ENCODE results near the gene EFCAB14.

GRCh38 chr1:46637444-46638083, 81.3 kb downstream of the EFCAB14 start:
- TF ChIP-seq CTCF (IDR thresholded peaks at IDR 0.05; ENCODE audit: low read depth, low read length): no peak
- TF ChIP-seq EZH2phosphoT487 (IDR thresholded peaks at IDR 0.05; ENCODE audit: low read depth): no peak

Data from OCI-LY3 (cell line).